GM19452 (cell line): ENCODE data around the gene LIG4.
A peak's percentile ranks its signal among the peaks of the same experiment; 100 is the strongest.

Experiments used
- ATAC-seq: cut with Tn5 transposase; IDR thresholded peaks from one replicate; pipeline ENCODE4 v1.9.1; 2021; ENCODE audit not compliant: unreplicated experiment

Gene LIG4

DNA sequence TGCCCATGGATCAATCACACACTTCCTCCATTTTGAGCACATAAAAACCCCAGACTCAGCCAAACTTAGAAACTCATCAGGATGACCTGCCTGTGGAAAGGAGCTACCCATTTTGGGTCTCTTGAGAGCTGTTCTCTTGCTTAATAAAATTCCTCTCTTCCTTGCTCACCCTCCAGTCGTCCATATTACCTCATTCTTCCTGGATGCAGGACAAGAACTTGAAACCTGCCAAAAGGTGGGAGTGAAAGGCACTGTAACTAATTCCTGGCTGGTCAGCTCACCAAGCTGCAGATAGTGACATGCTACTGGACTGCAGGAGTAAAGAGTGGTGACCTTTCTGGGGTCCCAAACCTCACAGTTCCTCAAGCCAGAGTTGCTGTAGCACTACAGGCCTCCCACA is 20.2 kb downstream of the LIG4 start:
- no peak for ATAC-seq

DNA sequence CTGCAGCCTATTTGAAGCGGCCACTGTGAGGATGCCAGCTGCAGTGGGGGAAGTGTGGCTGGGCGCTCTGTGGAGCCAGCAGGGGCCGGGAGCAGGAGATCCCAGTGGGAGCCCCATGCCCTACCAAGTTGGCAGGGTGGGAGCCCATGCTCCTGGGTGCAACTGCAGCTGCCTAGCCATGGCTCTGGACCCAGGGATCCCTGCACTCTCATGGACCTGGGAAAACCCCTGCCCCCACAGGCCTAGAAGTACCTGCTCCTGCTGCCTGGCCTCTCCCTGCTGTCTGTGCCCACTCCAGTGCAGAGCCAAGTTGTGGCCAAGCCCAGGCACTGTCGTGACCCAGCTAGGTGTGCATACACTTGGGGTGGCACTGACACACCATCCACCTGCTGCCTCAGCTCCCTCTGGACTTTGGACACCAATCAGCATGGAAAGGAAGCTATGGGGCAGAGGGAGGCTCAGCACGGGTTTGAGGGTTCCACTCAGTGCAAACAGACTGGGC is 20.9 kb downstream of the LIG4 start:
- no peak for ATAC-seq

GRCh38 chr13:108193806-108194205 is 21.5 kb downstream of the LIG4 start:
- ATAC-seq, result no peak

GRCh38 chr13:108190897-108191296 is 24.4 kb downstream of the LIG4 start:
- no peak for ATAC-seq

GRCh38 chr13:108188260-108188659 is 27.1 kb downstream of the LIG4 start:
- ATAC-seq, result no peak

DNA sequence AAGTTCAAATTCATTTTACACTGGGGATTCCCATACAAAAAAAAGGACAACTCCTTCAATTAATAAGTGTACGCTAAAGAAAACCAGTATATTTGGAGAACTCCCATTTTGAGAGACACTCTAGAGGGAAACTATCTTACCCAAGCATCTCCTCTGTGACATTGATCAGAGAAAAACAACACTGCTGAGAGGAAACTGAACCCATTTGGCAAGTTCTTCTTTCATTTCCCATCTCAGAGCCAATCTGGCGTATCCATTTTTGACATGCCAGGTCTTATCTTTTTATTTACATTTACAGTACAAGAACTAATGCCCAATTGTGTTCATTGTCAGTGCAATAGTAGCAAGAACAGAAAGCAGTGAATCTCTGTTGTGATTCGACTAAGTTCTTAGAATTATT is 30.1 kb downstream of the LIG4 start:
- ATAC-seq, result no peak

- no peak for ATAC-seq
Observed at GRCh38 chr13:108182652-108183051, 32.7 kb downstream of the LIG4 start.

- no peak for ATAC-seq
Observed at GRCh38 chr13:108178078-108178477, 37.3 kb downstream of the LIG4 start.

DNA sequence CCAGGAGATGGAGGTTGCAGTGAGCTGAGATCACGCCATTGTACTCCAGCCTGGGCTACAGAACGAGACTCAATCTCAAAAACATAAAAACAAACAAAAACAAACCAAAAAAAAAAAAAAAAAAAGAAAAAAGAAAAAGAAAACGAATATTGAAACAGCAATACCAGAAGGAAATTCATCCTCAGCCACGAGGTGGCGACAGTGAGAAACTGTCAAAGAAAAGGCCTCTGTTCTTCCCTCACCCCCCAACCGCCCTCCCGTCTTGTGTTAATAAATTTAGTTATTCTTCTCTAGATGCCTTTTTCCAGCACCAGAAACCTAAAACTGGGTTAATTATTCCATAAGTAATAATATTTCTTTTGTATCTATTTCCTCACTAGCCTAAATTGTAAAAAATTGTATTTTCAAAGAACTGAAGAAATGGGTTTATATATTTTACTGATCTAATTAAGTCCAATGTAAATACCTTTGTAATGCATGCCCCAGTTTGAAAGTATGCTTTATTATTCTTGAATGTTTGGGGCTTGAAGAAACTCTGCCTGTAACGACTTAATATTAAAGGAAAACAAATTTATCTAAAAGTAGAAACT is 38.6 kb downstream of the LIG4 start:
- ATAC-seq, result peak; percentile 69

DNA sequence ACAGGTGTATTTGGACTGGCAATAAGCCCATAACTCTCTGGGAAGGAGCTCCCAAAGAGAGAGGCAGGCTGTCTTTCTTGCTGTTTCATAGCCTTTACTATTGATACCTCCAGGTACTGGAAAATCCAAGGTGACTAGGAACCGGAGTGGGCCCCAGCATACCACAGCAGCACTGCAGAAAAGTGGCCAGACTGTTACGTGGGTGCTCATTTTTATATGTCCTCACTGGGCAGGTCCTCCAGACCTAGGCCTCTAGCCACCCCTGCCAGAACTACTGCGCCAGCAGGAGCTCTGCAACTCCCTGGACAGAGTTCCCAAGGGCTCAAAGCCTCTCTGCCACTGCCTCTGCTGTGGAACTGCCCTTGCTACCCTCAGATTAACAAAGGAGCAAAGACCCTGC is 46.4 kb downstream of the LIG4 start:
- no peak for ATAC-seq

GRCh38 chr13:108166078-108166477 is 49.3 kb downstream of the LIG4 start:
- no peak for ATAC-seq

DNA sequence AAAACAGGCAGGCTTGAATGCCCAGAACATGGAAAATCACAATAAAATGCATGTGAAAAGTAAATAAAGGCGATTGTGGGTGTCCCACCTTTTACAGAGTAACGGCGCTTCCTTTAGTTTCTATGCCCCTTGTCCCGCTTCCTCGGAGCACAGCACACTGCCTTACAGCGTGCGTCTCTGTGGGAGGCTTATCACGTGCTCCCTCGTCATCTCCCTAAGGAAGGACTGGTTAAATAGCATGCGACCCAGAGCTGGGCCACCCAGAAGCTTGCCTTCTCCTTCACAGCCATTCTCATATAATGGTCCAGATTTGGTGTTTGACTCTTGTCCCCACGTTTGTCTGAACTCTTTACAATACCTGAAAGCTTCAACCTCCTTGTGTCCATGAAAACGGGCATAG is 56.6 kb downstream of the LIG4 start:
- ATAC-seq, result no peak
